ENCODE data around the gene MEGF6.

- no peak for TF ChIP-seq E2F6 (IDR thresholded peaks at IDR 0.05)
- no peak for TF ChIP-seq SP1 (IDR thresholded peaks at IDR 0.05; ENCODE audit: low read depth, low read length)
- peak in 1 of 3 experiments; percentile 23; a peak in 1 of 4 replicates for TF ChIP-seq CTCF (IDR thresholded peaks at IDR 0.05; ENCODE audit: control extremely low read depth in 1 of 3, insufficient read depth in 1 of 3, low read depth in 1 of 3, low read length in 3 of 3)
- no peak for TF ChIP-seq RBBP5 (IDR thresholded peaks at IDR 0.05; ENCODE audit: borderline replicate concordance, low read depth, low read length)
- no peak for TF ChIP-seq MAX (IDR thresholded peaks at IDR 0.05)
Measured at GRCh38 chr1:3588395-3588794, 22.9 kb downstream of the MEGF6 start.

Data from H1 (cell line).